Trophoblast cell (in vitro differentiated cells and primary cell): Measurements from ENCODE around the gene PLBD2.

Experiments
- DNase-seq, 2 donors: peaks; one replicate each; pipeline ENCODE4 v3.0.0-alpha.2; 2016
- H2AFZ ChIP-seq: 2 replicates; pipeline ENCODE4 v1.6.1; 2013; ENCODE audit warnings: low read length, moderate library complexity, mild to moderate bottlenecking; ENCODE audit not compliant: insufficient read depth, poor library complexity
- H2AK5ac ChIP-seq: 2 replicates; pipeline ENCODE4 v1.6.1; 2013; ENCODE audit warnings: mild to moderate bottlenecking, low read length
- H2BK120ac ChIP-seq: 2 replicates; pipeline ENCODE4 v1.6.1; 2013; ENCODE audit warnings: low read length, mild to moderate bottlenecking, moderate library complexity; ENCODE audit not compliant: insufficient read depth, poor library complexity
- H2BK12ac ChIP-seq: 2 replicates; pipeline ENCODE4 v1.6.1; 2013; ENCODE audit warnings: mild to moderate bottlenecking, low read length, moderate library complexity
- H2BK5ac ChIP-seq: 2 replicates; pipeline ENCODE4 v1.6.1; 2013; ENCODE audit warnings: low read length, low read depth, moderate library complexity, mild to moderate bottlenecking; ENCODE audit not compliant: poor library complexity
- H3K14ac ChIP-seq: 2 replicates; pipeline ENCODE4 v1.6.1; 2013; ENCODE audit warnings: mild to moderate bottlenecking, low read length
- H3K18ac ChIP-seq: 2 replicates; pipeline ENCODE4 v1.6.1; 2013; ENCODE audit warnings: mild to moderate bottlenecking, low read length
- H3K23ac ChIP-seq: 2 replicates; pipeline ENCODE4 v1.6.1; 2013; ENCODE audit warnings: low read length
- H3K27ac ChIP-seq: 2 replicates; pipeline ENCODE4 v1.5.1; 2013; ENCODE audit warnings: low read depth, mild to moderate bottlenecking, inconsistent platforms, low read length, moderate library complexity
- H3K27me3 ChIP-seq: 2 replicates; pipeline ENCODE4 v1.6.1; 2013; ENCODE audit warnings: inconsistent platforms, mild to moderate bottlenecking, low read length, moderate library complexity; ENCODE audit not compliant: insufficient read depth
- H3K36me3 ChIP-seq, 2 experiments: 1 replicate in 1 of 2; 2 replicates in 1 of 2; pipeline ENCODE4 v1.6.1; 2013; ENCODE audit warnings: low read length in 2 of 2, mild to moderate bottlenecking in 2 of 2, moderate library complexity in 1 of 2; ENCODE audit not compliant: insufficient read depth in 2 of 2, control insufficient read depth in 1 of 2
- H3K4ac ChIP-seq: 2 replicates; pipeline ENCODE4 v1.6.1; 2013; ENCODE audit warnings: low read depth, mild to moderate bottlenecking, low read length, moderate library complexity
- H3K4me1 ChIP-seq, 2 experiments: 1 replicate in 1 of 2; 2 replicates in 1 of 2; pipeline ENCODE4 v1.6.1; 2013; ENCODE audit warnings: low read length in 2 of 2, mild to moderate bottlenecking in 2 of 2, moderate library complexity in 1 of 2; ENCODE audit not compliant: insufficient read depth in 2 of 2, control insufficient read depth in 1 of 2
- H3K4me2 ChIP-seq: 2 replicates; pipeline ENCODE4 v1.6.1; 2013; ENCODE audit warnings: inconsistent platforms, mild to moderate bottlenecking, low read length, moderate library complexity
- H3K4me3 ChIP-seq: 2 replicates; pipeline ENCODE4 v1.5.1; 2013; ENCODE audit warnings: mild to moderate bottlenecking, low read depth, low read length, inconsistent platforms
- H3K79me1 ChIP-seq: one replicate; pipeline ENCODE4 v1.6.1; 2013; ENCODE audit warnings: low read length
- H3K79me2 ChIP-seq: 2 replicates; pipeline ENCODE4 v1.6.1; 2013; ENCODE audit warnings: low read length, mild to moderate bottlenecking; ENCODE audit not compliant: control insufficient read depth, insufficient read depth, poor library complexity
- H3K9ac ChIP-seq: 2 replicates; pipeline ENCODE4 v1.6.1; 2013; ENCODE audit warnings: mild to moderate bottlenecking, low read length
- H3K9me3 ChIP-seq: 2 replicates; pipeline ENCODE4 v1.6.1; 2013; ENCODE audit warnings: low read depth, mild to moderate bottlenecking, control low read depth, inconsistent platforms, low read length; ENCODE audit not compliant: insufficient read depth
- H4K12ac ChIP-seq: 2 replicates; pipeline ENCODE4 v1.6.1; 2013; ENCODE audit warnings: low read depth, mild to moderate bottlenecking, low read length, moderate library complexity
- H4K8ac ChIP-seq: 2 replicates; pipeline ENCODE4 v1.6.1; 2013; ENCODE audit warnings: low read depth, mild to moderate bottlenecking, low read length, moderate library complexity
- H4K91ac ChIP-seq: one replicate; pipeline ENCODE4 v1.6.1; 2013; ENCODE audit warnings: low read depth, mild to moderate bottlenecking, low read length, moderate library complexity
- WGBS: extraction: QIAGEN DNeasy Blood & Tissue Kit; methylation state at CpG from one replicate; pipeline ENCODE4 v1.1.7; 2013; ENCODE audit warnings: missing lambda C conversion rate; ENCODE audit not compliant: insufficient read length, insufficient coverage; ENCODE audit errors: extremely low coverage; 5-methylcytosine and 5-hydroxymethylcytosine counted together

The PLBD2 gene

DNA sequence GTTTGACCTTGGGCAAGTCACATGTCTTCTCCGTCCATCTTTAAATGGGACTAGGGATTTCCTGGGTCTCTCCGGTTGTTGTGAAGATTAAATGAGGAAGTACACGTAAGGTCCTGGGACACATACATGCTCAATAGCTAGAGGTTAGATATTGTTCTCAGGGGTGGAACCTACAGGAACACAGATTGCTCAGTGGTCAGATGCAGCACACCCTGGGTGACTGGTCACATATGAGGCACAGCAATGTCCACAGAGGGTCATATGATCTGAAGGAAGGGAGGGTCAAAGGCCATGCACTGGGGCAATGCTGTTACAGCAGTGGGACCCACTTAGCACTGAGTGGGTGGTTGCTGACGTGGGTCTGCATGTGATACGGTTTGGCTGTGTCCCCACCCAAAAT is 12.0 kb upstream of the PLBD2 start:
- no peak for DNase-seq
- H3K18ac ChIP-seq, result no peak overlapping the region
- H2BK5ac ChIP-seq, result no peak overlapping the region
- no peak overlapping the region for H3K23ac ChIP-seq
- no peak overlapping the region for H3K9ac ChIP-seq
- no peaks in the 10 kb centered on the region for H3K9me3 ChIP-seq
- no peak overlapping the region for H2AFZ ChIP-seq
- H3K79me2 ChIP-seq, result no peaks in the 10 kb centered on the region
- no peaks in the 10 kb centered on the region for H3K27me3 ChIP-seq
- no peak overlapping the region for H4K12ac ChIP-seq
- no peak overlapping the region for H3K4ac ChIP-seq
- H3K79me1 ChIP-seq, result no peaks in the 10 kb centered on the region
- H2BK120ac ChIP-seq, result no peak overlapping the region
- no peak overlapping the region for H4K8ac ChIP-seq
- no peak overlapping the region for H2BK12ac ChIP-seq
- no peaks in the 10 kb centered on the region for H3K36me3 ChIP-seq
- no peak overlapping the region for H3K4me2 ChIP-seq
- no CpG with 5 or more reads among the region's 5 CpGs for WGBS
- no peak overlapping the region for H3K4me3 ChIP-seq
- H3K4me1 ChIP-seq, result no peaks in the 10 kb centered on the region
- H4K91ac ChIP-seq, result no peak overlapping the region
- no peak overlapping the region for H2AK5ac ChIP-seq
- H3K27ac ChIP-seq, result no peak overlapping the region
- no peak overlapping the region for H3K14ac ChIP-seq

DNA sequence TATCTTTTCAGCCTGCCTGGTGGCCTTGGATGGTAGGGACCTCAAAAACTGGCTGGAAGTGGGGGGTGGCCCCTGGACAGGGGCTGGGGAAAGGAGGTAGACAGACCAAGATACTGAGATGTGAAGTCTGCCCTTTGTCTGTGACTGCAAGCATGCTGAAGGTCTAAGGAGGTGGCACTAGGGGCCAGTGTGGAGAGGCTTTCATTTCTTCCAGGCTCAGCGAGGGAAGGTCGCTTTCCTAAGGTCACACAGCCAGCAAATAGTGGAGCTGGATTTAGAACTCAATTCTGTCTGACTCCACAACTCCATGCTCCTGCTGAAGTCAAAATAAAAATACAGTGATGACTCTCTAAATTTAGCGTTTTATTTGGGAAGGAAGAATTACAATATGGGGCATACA is 11.3 kb upstream of the PLBD2 start:
- H3K4me3 ChIP-seq, result no peak overlapping the region
- H2BK120ac ChIP-seq, result no peak overlapping the region
- no CpG with 5 or more reads among the region's 3 CpGs for WGBS
- no peaks in the 10 kb centered on the region for H3K79me2 ChIP-seq
- H3K9me3 ChIP-seq, result no peaks in the 10 kb centered on the region
- H2BK12ac ChIP-seq, result no peak overlapping the region
- no peak overlapping the region for H4K91ac ChIP-seq
- H3K23ac ChIP-seq, result no peak overlapping the region
- no peaks in the 10 kb centered on the region for H3K36me3 ChIP-seq
- H3K9ac ChIP-seq, result no peak overlapping the region
- no peak overlapping the region for H3K4me2 ChIP-seq
- H2BK5ac ChIP-seq, result no peak overlapping the region
- H3K14ac ChIP-seq, result no peak overlapping the region
- H3K4me1 ChIP-seq, result no peaks in the 10 kb centered on the region
- no peak overlapping the region for H3K4ac ChIP-seq
- no peaks in the 10 kb centered on the region for H3K27me3 ChIP-seq
- no peak overlapping the region for H3K27ac ChIP-seq
- H4K8ac ChIP-seq, result no peak overlapping the region
- DNase-seq, result no peak
- no peak overlapping the region for H4K12ac ChIP-seq
- no peak overlapping the region for H3K18ac ChIP-seq
- H3K79me1 ChIP-seq, result no peaks in the 10 kb centered on the region
- no peak overlapping the region for H2AFZ ChIP-seq
- no peak overlapping the region for H2AK5ac ChIP-seq

DNA sequence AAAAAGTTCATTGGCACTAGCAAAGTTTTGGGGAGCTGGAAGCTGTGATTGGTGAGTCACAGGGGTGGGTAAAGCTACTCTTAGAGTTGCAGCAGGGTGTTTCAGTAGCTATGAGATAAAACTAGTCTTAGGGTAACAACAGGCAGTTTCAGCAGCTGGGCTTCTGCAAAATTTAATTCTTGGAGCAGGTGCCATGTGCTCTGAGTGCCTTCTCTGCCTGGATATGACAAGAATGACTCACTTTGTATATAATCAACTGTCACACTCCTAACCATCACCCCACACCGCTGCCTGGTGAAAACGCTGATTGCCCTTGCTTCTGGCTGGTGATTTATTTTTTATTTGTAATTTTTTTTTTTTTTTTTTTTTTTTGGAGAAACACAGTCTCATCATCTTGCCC is 10.5 kb upstream of the PLBD2 start:
- H3K79me1 ChIP-seq, result no peaks in the 10 kb centered on the region
- no peaks in the 10 kb centered on the region for H3K36me3 ChIP-seq
- H4K91ac ChIP-seq, result no peak overlapping the region
- no peak overlapping the region for H2BK5ac ChIP-seq
- H4K8ac ChIP-seq, result no peak overlapping the region
- H3K9me3 ChIP-seq, result no peaks in the 10 kb centered on the region
- H2AFZ ChIP-seq, result no peak overlapping the region
- H3K18ac ChIP-seq, result no peak overlapping the region
- no peak overlapping the region for H4K12ac ChIP-seq
- H3K9ac ChIP-seq, result no peak overlapping the region
- no peak overlapping the region for H2BK120ac ChIP-seq
- H3K79me2 ChIP-seq, result no peaks in the 10 kb centered on the region
- H2BK12ac ChIP-seq, result no peak overlapping the region
- no peaks in the 10 kb centered on the region for H3K27me3 ChIP-seq
- H3K27ac ChIP-seq, result no peak overlapping the region
- H3K4me3 ChIP-seq, result no peak overlapping the region
- H3K4me2 ChIP-seq, result no peak overlapping the region
- no peak overlapping the region for H3K23ac ChIP-seq
- no peak for DNase-seq
- no peaks in the 10 kb centered on the region for H3K4me1 ChIP-seq
- H3K4ac ChIP-seq, result no peak overlapping the region
- no CpG with 5 or more reads among the region's 2 CpGs for WGBS
- H2AK5ac ChIP-seq, result no peak overlapping the region
- H3K14ac ChIP-seq, result no peak overlapping the region

DNA sequence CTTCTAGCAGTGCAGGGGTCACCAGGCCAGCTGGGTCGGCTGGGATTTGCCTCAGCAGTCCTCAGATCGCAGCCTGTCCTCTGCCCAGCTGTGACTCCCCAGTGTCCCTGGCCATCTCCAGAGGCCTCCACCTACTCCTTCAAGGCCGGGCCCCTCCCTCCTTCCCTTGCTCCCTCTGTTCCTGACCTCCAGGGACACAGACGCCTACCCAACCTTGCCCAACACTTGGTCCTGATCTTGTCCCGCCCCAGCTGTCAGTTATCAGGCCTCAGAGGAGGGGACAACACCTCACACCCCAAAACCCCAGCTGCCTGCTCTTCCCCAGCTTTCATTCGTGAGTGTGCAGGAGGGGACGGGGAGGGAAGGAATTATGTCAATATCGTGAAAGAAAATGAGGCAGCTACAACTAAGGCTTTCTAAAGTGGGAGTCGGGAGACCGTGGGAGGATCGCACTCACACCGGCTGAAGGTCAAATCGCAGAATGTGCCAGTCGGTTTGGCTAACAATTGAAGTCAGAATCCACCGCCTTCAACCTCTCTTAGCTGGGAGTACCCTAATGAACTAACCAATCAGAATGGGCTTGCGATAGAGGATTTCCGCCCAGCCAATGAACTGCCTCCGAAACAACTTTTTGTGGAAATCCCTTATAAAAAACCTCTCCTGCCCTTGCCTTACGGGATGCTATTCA is 9.4 kb upstream of the PLBD2 start:
- Histone ChIP-seq H2BK5ac (no peak overlapping the region), H3K4ac (no peak overlapping the region), H2BK120ac (no peak overlapping the region), H3K9me3 (no peaks in the 10 kb centered on the region), H3K18ac (no peak overlapping the region), H4K8ac (no peak overlapping the region), H2AFZ (no peak overlapping the region), H4K91ac (no peak overlapping the region), H3K9ac (no peak overlapping the region), H3K23ac (no peak overlapping the region), H3K4me3 (no peak overlapping the region), H2BK12ac (no peak overlapping the region), H3K36me3 (no peaks in the 10 kb centered on the region), H3K27ac (no peak overlapping the region), H3K14ac (no peak overlapping the region), H3K79me2 (no peaks in the 10 kb centered on the region), H4K12ac (no peak overlapping the region), H2AK5ac (no peak overlapping the region), H3K27me3 (no peaks in the 10 kb centered on the region), H3K79me1 (no peaks in the 10 kb centered on the region), H3K4me2 (no peak overlapping the region), H3K4me1 (no peaks in the 10 kb centered on the region)
- DNase-seq, result no peak
- no CpG with 5 or more reads among the region's 19 CpGs for WGBS
